A673 (cell line): Measurements from ENCODE around the gene NEURL1. TPM values are rescaled to one million over a fixed set of nuclear protein-coding genes. Genes with fewer than 3 reads are reported as not detected.

ENCODE experiments used
- BruUV-seq: library from RNA; stranded (reverse); fragments of 400-500 nt; replicated peaks from 2 replicates; lab custom pipeline; 2021; lab: Mats Ljungman, UMichigan
- CTCF ChIA-PET: fragments of 300-600 bp; sonication (Branson Sonifier 250); formaldehyde crosslinking; loops from one replicate; lab custom pipeline; 2022; ENCODE audit warnings: antibody characterized with exemption; lab: Charles Lee
- POLR2A ChIA-PET: fragments of 300-600 bp; sonication (Branson Sonifier 250); formaldehyde crosslinking; loops from one replicate; lab custom pipeline; 2022; ENCODE audit warnings: antibody characterized with exemption; ENCODE audit not compliant: low non-redundant PET; lab: Charles Lee
- DNase-seq: peaks from one replicate; pipeline ENCODE4 v3.0.0-alpha.2; 2015; ENCODE audit warnings: low spot score
- H3K27ac ChIP-seq: fragments of 200-600 bp; sonication (generic); 2 replicates; pipeline ENCODE4 v1.5.1; 2016; ENCODE audit warnings: mixed run types, low read depth, mild to moderate bottlenecking, mixed read lengths, antibody characterized with exemption, low read length; ENCODE audit not compliant: poor library complexity, severe bottlenecking
- H3K27me3 ChIP-seq: fragments of 200-600 bp; sonication (generic); replicated peaks from 2 replicates; pipeline ENCODE4 v1.6.1; 2017; ENCODE audit warnings: mixed run types, low read depth, mild to moderate bottlenecking, mixed read lengths, antibody characterized with exemption, low read length; ENCODE audit not compliant: insufficient read depth, poor library complexity
- H3K36me3 ChIP-seq: fragments of 200-600 bp; sonication (generic); 2 replicates; pipeline ENCODE4 v1.6.1; 2016; ENCODE audit warnings: mixed run types, mild to moderate bottlenecking, mixed read lengths, antibody characterized with exemption, low read length; ENCODE audit not compliant: insufficient read depth, poor library complexity, severe bottlenecking
- H3K4me1 ChIP-seq: fragments of 200-600 bp; sonication (generic); 2 replicates; pipeline ENCODE4 v1.6.1; 2017; ENCODE audit warnings: mixed run types, mild to moderate bottlenecking, mixed read lengths, antibody characterized with exemption, low read length; ENCODE audit not compliant: insufficient read depth, poor library complexity, severe bottlenecking
- H3K4me3 ChIP-seq: fragments of 200-600 bp; sonication (generic); 2 replicates; pipeline ENCODE4 v1.5.1; 2016; ENCODE audit warnings: low read depth, mixed run types, mild to moderate bottlenecking, mixed read lengths, low read length; ENCODE audit not compliant: poor library complexity, severe bottlenecking
- H3K9me3 ChIP-seq: fragments of 200-600 bp; sonication (generic); 2 replicates; pipeline ENCODE4 v1.6.1; 2016; ENCODE audit warnings: mixed run types, low read depth, mild to moderate bottlenecking, mixed read lengths, antibody characterized with exemption, low read length; ENCODE audit not compliant: poor library complexity, severe bottlenecking
- EZH2 ChIP-seq: fragments of 200-600 bp; sonication (generic); IDR thresholded peaks from 2 replicates; pipeline ENCODE4 v1.6.1; 2017; ENCODE audit warnings: borderline replicate concordance, low read depth, mild to moderate bottlenecking, mixed read lengths, antibody characterized with exemption, low read length; ENCODE audit not compliant: poor library complexity, severe bottlenecking
- intact Hi-C: fragments of 100-400 bp; cut with micrococcal nuclease; formaldehyde crosslinking; loops from one replicate; pipeline ENCODE4 v1.10.0; 2022; ENCODE audit not compliant: unreplicated experiment
- total RNA-seq: library from RNA; stranded (reverse); gene quantifications from 2 replicates; pipeline ENCODE4 v1.2.3, GENCODE V29; 2021
- TF ChIP-seq, protein P1 (sequence below): fragments of 300-800, 200-600 bp; sonication (generic); conservative IDR thresholded peaks from 2 replicates; pipeline ENCODE4 v1.5.1; 2017; ENCODE audit warnings: low read depth, mild to moderate bottlenecking, antibody characterized with exemption, low read length, moderate library complexity, mixed read lengths

Gene NEURL1
- total RNA-seq, 1 experiment from 2014 or later: 0.52 TPM

DNA sequence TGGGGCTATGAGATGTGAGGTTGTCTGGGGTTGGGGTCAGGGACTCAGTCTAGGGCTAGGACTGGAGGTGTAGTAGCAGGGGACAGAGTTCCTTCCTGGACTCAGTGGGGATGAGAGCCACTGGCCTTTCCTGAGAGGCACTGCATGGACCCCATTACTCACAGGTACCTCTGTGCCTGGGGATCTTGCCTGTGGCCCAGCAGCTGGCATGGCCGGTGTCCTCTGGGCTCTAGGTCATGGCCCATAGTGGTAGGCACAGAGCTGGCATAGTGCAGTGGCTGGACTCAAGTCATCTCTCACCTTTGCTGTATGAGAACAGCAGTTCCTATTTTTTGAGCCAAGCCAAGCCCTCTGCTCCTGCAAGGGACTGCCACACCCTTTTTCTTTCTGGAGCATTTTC is 51.9 kb downstream of the NEURL1 start:
- no peak overlapping the region for H3K27ac ChIP-seq
- no peak for TF ChIP-seq EZH2
- TF ChIP-seq, protein P1, sequence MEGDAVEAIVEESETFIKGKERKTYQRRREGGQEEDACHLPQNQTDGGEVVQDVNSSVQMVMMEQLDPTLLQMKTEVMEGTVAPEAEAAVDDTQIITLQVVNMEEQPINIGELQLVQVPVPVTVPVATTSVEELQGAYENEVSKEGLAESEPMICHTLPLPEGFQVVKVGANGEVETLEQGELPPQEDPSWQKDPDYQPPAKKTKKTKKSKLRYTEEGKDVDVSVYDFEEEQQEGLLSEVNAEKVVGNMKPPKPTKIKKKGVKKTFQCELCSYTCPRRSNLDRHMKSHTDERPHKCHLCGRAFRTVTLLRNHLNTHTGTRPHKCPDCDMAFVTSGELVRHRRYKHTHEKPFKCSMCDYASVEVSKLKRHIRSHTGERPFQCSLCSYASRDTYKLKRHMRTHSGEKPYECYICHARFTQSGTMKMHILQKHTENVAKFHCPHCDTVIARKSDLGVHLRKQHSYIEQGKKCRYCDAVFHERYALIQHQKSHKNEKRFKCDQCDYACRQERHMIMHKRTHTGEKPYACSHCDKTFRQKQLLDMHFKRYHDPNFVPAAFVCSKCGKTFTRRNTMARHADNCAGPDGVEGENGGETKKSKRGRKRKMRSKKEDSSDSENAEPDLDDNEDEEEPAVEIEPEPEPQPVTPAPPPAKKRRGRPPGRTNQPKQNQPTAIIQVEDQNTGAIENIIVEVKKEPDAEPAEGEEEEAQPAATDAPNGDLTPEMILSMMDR: no peak
- no peak for DNase-seq
- ChIA-PET CTCF (no interaction called here), POLR2A (no interaction called here)
- intact Hi-C loops: no loop called here
- no peaks in the 10 kb centered on the region for H3K36me3 ChIP-seq
- peaks cover 32% of the 10 kb centered on the region for H3K4me1 ChIP-seq
- no TSS peak for BruUV-seq
- no peak overlapping the region for H3K4me3 ChIP-seq
- no peaks in the 10 kb centered on the region for H3K27me3 ChIP-seq
- no peaks in the 10 kb centered on the region for H3K9me3 ChIP-seq

DNA sequence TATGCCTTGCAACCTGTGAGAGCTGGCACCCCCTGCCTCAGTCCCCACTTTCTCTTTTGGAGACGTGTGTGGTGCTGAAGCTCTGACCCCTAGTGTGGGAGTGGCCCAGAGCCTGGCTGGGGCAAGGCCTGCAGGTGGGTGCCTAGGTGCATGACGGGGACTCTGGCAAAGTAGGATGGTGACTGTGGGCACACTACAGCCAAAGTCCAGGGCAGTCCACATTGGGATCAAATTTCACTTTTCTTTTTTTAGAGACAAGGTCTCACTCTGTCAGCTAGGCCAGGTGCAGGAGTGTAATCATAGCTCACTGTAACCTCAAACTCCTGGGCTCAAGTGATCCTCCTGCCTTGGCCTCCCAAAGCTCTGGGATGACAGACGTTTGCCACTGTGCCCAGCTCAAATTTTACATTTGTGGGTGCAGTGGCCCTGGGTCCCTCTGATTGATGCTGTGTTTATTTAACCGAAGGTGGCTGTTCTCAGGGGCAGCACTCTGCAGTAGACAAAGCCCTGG is 52.3 kb downstream of the NEURL1 start:
- Histone ChIP-seq H3K4me1 (peaks cover 32% of the 10 kb centered on the region), H3K36me3 (no peaks in the 10 kb centered on the region), H3K27ac (no peak overlapping the region), H3K27me3 (no peaks in the 10 kb centered on the region), H3K4me3 (no peak overlapping the region), H3K9me3 (no peaks in the 10 kb centered on the region)
- no peak for TF ChIP-seq EZH2
- TF ChIP-seq, protein P1: no peak
- POLR2A ChIA-PET: no interaction called here
- CTCF ChIA-PET: no interaction called here
- no TSS peak for BruUV-seq
- intact Hi-C loops: no loop called here
- no peak for DNase-seq

DNA sequence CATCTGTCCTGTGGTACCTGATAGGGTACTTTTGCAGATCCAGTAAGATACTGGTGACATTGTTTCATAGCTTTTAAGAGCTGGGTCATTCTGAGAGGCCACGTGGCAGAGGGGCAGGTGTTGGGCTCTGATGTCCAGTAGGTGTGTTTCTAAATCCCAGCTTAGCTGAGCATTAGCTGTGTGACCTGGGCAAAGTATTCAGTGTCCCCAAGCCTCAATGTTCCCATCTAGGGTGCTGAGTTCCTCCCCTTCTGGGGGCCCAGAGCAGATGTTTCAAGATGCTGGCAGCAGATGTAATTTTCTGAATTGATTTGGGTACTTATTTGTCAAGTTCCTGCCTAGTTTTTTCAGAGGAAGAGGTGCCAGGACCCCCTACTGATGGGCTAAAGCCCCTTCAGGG is 52.9 kb downstream of the NEURL1 start:
- CTCF ChIA-PET: no interaction called here

More for the DNA sequence above, 52.9 kb downstream of the NEURL1 start:
- no peak for TF ChIP-seq EZH2
- TF ChIP-seq, protein P1: no peak
- no peak overlapping the region for H3K4me3 ChIP-seq
- no peaks in the 10 kb centered on the region for H3K9me3 ChIP-seq
- no peak for DNase-seq
- intact Hi-C loops: no loop called here
- no peak overlapping the region for H3K27ac ChIP-seq
- no TSS peak for BruUV-seq
- no peaks in the 10 kb centered on the region for H3K27me3 ChIP-seq
- POLR2A ChIA-PET: no interaction called here
- H3K36me3 ChIP-seq: no peaks in the 10 kb centered on the region
- peaks cover 32% of the 10 kb centered on the region for H3K4me1 ChIP-seq
